ENCODE data around the gene MPND. TPM values are rescaled to one million over a fixed set of nuclear protein-coding genes. Genes with fewer than 3 reads are reported as not detected.

MPND gene
- total RNA-seq, 3 donors from 2014 or later: 43.8 to 82.8 (median 49.0) TPM

DNA sequence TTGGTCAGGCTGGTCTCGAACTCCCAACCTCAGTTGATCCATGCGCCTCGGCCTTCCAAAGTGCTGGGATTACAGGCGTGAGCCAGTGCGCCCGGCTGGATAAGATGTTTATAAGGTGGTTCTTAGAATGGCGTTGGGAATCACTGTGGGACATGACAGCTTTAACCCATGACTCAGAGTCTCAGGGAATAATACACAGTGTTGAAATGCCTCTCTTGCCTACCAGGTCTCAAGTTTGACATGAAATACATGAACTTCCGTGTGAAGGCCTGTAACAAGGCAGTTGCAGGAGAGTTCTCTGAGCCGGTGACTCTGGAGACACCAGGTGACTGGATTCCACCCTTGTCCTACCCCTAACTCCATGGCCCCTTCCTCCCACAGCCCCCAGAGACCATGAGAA is 26.4 kb upstream of the MPND start:
- no peaks in the 10 kb centered on the region for H3K4me1 ChIP-seq (ENCODE audit: low read depth)

DNA sequence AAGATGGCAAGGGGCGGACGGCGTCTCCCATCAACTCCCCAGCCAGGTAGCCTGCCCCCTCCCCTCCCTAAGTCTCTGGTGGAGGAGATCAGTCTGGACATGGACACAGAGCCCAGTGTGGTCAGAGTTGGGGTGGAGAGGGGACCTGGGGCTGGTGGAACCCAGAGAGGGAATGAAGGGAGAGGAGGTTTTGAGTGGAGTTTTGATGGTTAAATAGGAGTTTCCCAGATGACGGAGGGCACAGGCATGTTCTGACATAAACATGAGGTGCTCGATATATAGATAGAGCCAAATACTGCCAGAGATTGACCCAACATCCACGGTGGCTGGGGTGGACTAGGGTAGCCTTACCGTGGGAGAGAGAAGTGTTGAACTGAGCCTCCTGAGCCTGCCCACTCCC is 24.9 kb upstream of the MPND start:
- TF ChIP-seq, protein P1, sequence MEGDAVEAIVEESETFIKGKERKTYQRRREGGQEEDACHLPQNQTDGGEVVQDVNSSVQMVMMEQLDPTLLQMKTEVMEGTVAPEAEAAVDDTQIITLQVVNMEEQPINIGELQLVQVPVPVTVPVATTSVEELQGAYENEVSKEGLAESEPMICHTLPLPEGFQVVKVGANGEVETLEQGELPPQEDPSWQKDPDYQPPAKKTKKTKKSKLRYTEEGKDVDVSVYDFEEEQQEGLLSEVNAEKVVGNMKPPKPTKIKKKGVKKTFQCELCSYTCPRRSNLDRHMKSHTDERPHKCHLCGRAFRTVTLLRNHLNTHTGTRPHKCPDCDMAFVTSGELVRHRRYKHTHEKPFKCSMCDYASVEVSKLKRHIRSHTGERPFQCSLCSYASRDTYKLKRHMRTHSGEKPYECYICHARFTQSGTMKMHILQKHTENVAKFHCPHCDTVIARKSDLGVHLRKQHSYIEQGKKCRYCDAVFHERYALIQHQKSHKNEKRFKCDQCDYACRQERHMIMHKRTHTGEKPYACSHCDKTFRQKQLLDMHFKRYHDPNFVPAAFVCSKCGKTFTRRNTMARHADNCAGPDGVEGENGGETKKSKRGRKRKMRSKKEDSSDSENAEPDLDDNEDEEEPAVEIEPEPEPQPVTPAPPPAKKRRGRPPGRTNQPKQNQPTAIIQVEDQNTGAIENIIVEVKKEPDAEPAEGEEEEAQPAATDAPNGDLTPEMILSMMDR (IDR thresholded peaks at IDR 0.05): no peak
- intact Hi-C loops (cut with DNase I, micrococcal nuclease): no loop called here
- no peak for ATAC-seq
- H3K4me1 ChIP-seq (ENCODE audit: low read depth): no peaks in the 10 kb centered on the region
- DNase-seq: no peak
- no peaks in the 10 kb centered on the region for H3K9me3 ChIP-seq
- no peak overlapping the region for H3K4me3 ChIP-seq
- H3K36me3 ChIP-seq (ENCODE audit: low read depth): no peaks in the 10 kb centered on the region

More for the DNA sequence above, 26.4 kb upstream of the MPND start:
- no peak overlapping the region for H3K4me3 ChIP-seq
- intact Hi-C loops (cut with DNase I, micrococcal nuclease): no loop called here
- TF ChIP-seq, protein P1 (IDR thresholded peaks at IDR 0.05): no peak
- H3K36me3 ChIP-seq (ENCODE audit: low read depth): no peaks in the 10 kb centered on the region
- no peak for ATAC-seq
- no peak for DNase-seq
- no peaks in the 10 kb centered on the region for H3K9me3 ChIP-seq

DNA sequence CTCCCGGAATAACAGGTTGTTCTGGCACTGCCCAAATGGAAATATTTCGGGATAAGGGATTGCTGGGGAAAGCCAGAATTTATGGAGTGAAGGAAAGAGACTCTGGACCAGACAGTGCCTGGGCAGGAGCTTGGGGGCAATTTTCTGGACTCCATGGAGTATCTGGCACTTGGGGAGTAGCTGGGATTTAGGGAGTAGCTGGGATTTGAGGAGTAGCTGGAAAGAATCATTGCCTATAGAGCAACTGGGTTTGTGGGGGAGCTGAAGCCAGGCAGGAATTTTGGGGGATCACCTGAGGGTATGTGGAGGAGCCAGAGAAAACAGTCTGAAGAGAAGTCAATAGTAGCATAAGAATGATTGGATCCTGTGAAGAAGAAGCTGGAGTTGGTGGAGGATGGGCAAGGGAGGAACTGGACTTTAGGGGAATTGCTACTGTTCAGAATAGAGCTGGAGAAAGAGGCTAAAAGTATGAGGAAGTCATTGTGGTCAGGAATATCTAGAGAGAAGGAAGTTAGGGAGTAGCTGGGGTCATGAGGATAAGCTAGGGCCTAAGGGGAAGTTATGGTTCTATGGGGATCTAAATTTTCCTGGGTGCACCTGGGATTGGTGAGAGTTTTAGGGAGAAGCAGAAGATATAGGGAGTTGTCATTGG is 24.2 kb upstream of the MPND start:
- no peaks in the 10 kb centered on the region for H3K4me1 ChIP-seq (ENCODE audit: low read depth)
- ATAC-seq: no peak

DNA sequence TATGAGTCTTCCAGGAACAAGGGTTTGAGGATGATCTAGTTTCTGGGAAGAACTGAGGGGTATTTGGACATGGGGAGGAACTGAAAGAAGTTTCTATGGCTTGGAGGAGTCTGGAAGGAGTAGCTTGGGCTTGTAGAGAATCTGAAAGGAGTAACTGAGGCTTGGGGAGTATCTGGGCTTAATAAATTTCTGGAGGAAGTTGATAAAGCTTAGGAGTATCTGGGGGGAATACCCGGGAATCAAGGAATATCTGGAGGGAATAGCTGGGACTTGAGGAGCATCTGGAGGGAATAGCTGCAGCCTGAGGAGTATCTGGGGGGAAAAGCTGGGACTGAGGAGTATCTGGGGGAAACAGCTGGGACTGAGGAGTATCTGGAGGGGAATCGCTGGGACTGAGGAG is 22.9 kb upstream of the MPND start:
- intact Hi-C loops (cut with DNase I, micrococcal nuclease): no loop called here
- H3K9me3 ChIP-seq: no peaks in the 10 kb centered on the region
- no peaks in the 10 kb centered on the region for H3K4me1 ChIP-seq (ENCODE audit: low read depth)
- TF ChIP-seq, protein P1 (IDR thresholded peaks at IDR 0.05): no peak
- DNase-seq (no peak), ATAC-seq (no peak)
- no peaks in the 10 kb centered on the region for H3K36me3 ChIP-seq (ENCODE audit: low read depth)
- H3K4me3 ChIP-seq: no peak overlapping the region

More for the DNA sequence above, 24.2 kb upstream of the MPND start:
- H3K36me3 ChIP-seq (ENCODE audit: low read depth): no peaks in the 10 kb centered on the region
- H3K4me3 ChIP-seq: no peak overlapping the region
- intact Hi-C loops (cut with DNase I, micrococcal nuclease): no loop called here
- TF ChIP-seq, protein P1 (IDR thresholded peaks at IDR 0.05): no peak
- DNase-seq: no peak
- no peaks in the 10 kb centered on the region for H3K9me3 ChIP-seq

DNA sequence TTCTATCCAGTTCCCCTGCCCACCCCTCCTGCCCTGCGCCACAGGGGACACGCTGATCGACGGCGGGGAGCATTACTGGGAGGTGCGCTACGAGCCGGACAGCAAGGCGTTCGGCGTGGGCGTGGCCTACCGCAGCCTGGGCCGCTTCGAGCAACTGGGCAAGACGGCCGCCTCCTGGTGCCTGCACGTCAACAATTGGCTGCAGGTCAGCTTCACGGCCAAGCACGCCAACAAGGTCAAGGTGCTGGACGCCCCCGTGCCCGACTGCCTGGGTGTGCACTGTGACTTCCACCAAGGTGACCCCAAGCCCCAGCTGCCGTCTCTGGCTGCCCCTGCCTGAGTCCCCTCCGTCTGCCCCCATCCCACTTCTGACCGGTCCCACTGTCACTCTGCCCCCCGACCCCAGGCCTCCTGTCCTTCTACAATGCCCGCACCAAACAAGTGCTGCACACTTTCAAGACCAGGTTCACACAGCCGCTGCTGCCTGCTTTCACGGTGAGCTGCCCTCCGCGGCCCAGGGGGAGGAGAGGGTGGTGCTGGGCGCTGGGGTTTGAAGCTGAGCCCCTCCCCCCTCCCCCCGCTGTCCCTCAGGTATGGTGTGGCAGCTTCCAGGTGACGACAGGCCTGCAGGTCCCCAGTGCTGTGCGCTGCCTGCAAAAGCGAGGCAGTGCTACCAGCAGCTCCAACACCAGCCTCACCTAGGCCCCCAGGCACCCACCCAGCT is 20.3 kb upstream of the MPND start:
- intact Hi-C loops (cut with DNase I, micrococcal nuclease): no loop called here
- Histone ChIP-seq H3K9me3 (no peaks in the 10 kb centered on the region), H3K36me3 (ENCODE audit: low read depth) (no peaks in the 10 kb centered on the region), H3K4me1 (ENCODE audit: low read depth) (peaks cover 6% of the 10 kb centered on the region), H3K4me3 (no peak overlapping the region)
- ATAC-seq (peak; percentile 69), DNase-seq (peak; percentile 57 to 77 (median 62))
- TF ChIP-seq, protein P1 (IDR thresholded peaks at IDR 0.05): no peak
